HG03571 (cell line): Measurements from ENCODE around the gene DDR2.
"Not testable (repeated sequence)": the region's sequence is repeated elsewhere in the genome, so short reads cannot be mapped to it uniquely, and the experiment has no call there.

Experiments used
- ATAC-seq: cut with Tn5 transposase; IDR thresholded peaks from one replicate; pipeline ENCODE4 v1.9.1; 2021; ENCODE audit not compliant: unreplicated experiment

Gene DDR2

DNA sequence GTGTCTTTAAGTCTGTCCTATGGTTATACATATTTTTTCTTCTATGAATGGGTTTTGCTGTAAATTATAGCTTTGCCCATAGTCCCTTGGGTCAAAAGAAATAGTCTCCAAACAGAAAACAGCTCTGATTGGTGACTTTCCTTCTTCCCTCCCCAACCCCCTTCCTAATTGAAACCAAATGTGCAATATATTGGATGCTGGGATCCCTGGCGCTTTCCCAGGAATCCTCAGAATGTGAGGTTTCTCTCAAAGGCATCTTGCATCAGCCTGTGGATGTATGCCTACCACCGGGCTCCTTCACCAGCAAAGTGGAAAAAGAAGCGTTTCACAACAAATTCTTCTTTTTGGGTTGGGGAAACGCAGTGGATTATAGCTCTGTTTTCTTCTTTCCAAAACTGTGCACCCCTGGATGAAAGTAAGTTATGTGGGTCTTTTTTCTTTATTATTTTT, at the start of gene DDR2:
DDR2 (plus strand) TSS at position 248 of the 450 bp plus-strand sequence. CDS start 86,600 bp downstream, outside the sequence.
- ATAC-seq = no peak

GRCh38 chr1:162582901-162583300, 49.4 kb upstream of the DDR2 start:
- not testable (repeated sequence) for ATAC-seq

DNA sequence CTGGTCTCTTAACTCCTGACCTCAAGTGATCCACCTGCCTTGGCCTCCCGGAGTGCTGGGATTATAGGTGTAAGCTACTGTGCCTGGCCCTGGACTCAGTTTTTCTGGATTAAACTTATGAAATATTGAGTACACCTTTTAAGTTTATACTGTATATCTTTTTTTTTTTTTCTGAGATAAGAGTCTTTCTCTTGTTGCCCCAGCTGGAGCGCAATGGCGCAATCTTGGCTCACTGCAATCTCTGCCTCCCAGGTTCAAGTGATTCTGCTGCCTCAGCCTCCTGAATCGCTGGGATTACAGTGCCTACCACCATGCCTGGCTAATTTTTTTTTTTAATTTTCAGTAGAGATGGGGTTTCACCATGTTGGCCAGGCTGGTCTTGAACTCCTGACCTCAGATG, 47.2 kb upstream of the DDR2 start:
- ATAC-seq = not testable (repeated sequence)

DNA sequence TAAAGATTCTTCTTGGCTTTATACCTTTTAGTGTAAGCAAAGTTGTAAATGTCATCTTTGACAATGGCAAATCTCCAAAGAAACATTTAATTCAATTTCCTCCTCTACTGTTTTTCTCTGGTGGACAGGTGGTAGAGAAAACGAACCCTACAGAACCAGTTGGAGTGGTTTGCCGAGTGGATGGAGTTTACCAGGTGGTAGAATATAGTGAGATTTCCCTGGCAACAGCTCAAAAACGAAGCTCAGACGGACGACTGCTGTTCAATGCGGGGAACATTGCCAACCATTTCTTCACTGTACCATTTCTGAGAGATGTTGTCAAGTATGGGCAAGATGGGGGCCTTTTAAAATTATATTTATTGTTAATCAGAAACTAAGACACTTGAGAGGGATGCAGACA, 44.9 kb upstream of the DDR2 start:
- ATAC-seq = no peak

DNA sequence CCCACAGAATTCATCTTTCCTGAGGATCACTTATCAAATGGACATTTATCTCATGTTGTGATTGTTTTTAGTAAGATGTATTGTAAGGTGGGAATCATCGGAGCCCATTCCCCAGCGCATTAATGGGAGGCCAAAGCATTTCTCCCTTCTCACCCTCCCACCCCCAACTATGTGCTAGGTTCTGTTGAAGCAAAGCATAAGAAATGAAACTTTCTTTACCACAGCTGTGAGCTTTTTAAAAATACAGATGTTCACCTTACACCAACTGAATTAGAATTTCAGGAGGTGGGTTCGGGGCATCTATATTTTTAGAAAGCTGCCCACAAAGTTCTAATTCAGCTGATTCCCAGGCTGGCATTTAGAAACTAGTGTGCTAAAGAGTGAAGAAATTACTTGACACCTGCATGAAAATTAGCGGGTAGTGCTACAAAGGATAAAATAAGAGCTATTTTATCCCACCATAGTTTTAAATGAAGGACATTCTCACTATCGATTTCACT, 44.5 kb upstream of the DDR2 start:
- no peak for ATAC-seq

DNA sequence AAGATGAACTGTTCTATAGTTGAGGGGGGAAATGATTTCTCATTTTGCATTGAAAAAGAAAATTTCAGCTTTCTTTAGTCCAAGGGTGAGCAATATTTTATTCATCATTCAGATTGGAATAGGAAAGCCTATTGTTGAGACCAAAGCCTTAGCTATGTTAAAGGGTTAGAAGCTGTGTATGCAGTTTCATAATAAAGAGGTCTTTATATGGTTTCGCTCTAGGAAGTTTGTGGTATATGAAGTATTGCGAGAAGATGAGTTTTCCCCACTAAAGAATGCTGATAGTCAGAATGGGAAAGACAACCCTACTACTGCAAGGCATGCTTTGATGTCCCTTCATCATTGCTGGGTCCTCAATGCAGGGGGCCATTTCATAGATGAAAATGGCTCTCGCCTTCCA, 42.2 kb upstream of the DDR2 start:
- no peak for ATAC-seq

DNA sequence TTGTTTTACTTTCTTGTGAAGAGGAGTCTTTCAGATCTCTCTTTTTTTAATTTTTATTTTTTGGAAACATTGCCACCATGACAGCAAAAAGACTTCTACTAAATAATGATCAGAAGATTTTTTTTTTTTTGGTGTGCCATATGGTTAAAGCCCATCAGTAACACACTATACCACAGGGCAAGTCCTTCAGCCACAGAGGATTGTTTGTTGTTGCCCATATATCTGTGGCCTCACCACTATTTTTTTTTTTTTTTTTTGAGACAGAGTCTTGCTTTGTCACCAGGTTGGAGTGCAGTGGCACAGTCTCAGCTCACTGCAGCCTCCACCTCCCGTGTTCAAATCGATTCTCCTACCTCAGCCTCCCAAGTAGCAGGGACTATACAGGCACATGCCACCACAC, 41.6 kb upstream of the DDR2 start:
- ATAC-seq = no peak

DNA sequence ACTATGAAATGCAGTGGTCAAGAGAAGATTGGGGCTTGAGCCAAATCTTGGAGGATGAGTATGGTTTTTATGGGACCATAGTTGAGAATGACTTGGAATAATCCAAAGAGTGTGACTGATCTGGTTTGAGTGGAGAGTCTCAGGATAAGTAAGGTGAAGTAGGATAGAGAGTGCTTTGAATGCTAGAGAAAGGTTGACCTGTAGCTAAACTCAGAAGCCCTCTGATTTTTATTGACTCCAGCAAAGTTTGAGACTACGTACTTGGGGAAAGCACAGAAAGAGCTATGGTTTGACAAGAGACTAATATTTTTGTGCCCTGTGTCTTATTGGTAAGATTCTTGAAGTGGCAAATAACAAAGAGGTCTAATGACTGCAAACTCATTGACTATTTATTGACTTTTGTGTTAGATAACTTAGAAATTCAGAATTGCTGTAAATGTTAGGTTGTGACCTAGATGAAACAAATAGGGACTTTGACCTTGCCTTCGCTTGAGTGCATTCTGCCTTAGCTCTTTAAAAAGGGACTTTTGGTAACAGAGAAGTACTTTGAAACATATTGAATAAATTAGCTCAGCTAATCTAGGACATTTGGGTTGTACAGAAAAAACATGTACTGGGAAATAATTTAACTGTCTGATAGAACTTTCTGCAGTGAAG, 35.6 kb upstream of the DDR2 start:
- no peak for ATAC-seq

DNA sequence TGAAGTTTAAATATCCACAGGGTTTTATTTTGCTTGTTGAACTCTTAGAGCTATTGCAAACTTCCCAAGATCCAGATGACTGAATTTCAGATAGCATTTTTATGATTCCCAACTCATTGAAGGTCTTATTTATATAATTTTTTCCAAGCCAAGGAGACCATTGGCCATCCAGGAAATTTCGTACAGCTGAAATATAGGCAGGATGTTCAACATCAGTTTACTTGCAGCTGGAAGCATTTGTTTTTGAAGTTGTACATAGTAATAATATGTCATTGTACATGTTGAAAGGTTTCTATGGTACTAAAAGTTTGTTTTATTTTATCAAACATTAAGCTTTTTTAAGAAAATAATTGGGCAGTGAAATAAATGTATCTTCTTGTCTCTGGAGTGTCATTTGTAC, 32.8 kb upstream of the DDR2 start:
- ATAC-seq = no peak

DNA sequence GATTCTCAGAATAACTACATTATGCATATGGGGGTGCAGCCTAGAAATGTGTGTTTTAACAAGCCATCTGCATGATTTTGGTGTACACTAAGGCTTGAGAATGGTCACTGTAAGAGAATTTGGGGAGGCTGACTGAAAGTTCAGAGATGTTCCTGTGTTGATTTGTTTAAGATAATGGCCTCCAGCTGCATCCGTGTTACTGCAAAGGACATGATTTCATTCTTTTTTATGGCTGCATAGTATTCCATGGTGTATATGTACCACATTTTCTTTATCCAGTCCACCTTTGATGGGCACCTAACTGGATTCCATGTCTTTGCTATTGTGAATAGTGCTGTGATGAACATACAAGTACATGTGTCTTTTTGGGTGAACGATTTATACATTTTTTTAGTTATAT, 29.1 kb upstream of the DDR2 start:
- ATAC-seq = not testable (repeated sequence)

- no peak for ATAC-seq
These were observed 26.9 kb upstream of the DDR2 start for GRCh38 chr1:162605225-162605927.

GRCh38 chr1:162609306-162609705, 23.0 kb upstream of the DDR2 start:
- no peak for ATAC-seq

DNA sequence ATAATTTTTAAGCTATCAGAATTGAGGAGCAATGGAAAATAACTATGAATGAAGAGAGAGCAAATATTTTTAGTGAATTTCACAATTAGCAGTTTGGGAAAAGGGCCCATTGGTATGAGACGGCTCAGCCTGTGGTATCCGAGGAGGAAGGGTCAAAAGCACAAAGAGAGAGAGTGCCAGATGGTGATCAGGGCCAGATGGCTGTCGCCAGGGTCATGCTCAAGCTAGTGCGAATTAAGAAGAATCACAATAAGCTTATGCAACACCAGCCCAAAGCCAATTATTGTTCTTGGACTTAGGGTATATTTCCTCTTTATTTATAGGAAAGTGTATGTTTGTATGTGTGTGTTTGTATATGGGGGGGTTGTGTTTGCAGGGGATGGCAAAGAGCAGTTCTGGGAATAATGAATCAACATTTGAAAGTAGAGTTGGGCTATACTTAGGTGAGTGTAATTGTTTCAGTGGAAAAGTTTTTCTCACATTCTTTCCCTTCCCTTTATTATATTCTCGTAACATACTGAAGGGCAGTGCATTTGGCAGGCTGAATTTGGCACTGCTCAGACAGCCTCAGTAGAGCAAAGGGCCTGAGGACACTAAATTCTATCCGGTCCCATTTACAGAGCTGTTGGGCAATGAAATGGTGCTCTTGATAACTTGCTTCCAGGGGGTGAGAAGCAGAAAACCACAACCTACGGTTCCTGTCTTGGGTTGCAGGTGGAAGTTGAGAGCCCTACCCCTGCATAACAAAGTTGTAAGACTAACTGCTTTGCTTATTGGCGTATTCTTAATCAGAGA, 19.5 kb upstream of the DDR2 start:
- no peak for ATAC-seq

DNA sequence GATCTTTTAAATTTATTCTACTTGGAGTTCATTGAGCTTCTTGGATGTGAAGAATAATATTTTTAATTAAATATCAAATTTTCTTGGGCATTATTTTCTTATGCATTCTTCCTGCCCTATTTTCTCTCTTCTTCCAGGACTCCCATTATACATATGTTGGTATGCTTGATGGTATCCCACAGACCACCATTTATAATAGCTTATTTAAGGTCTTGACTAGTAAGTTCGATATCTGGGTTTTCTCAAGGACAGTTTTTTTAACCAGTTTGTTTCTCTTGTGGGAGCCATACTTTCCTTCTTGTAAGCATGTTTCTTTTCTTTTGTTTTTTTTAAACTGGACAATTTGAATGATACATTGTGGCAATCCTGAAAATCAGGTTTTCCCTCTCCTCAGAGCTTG, 15.4 kb upstream of the DDR2 start:
- ATAC-seq = no peak

DNA sequence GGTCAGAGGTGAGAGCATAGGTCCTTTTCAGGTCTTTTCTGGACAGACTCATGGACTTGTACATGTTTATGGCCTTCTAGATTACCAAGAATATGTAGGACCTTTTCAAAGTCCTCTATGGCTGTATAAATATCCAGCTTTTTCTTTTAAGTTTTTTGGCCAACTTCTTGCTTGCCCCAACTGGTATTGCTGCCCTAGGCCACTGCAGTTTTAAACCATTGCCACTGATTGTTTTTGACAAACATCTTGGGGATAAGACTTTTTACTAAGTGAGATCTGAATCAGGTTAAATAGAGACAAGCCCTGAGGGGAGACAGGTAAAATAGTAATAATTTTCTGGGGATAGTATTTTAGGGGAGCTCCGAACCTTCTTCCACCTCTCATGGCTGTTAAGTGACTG, 14.8 kb upstream of the DDR2 start:
- ATAC-seq = no peak

GRCh38 chr1:162619076-162619475, 13.2 kb upstream of the DDR2 start:
- ATAC-seq = no peak

GRCh38 chr1:162621256-162621655, 11.0 kb upstream of the DDR2 start:
- no peak for ATAC-seq

GRCh38 chr1:162625679-162626078, 6.6 kb upstream of the DDR2 start:
- ATAC-seq = no peak

GRCh38 chr1:162626094-162626493, 6.2 kb upstream of the DDR2 start:
- no peak for ATAC-seq

GRCh38 chr1:162626761-162627160, 5.5 kb upstream of the DDR2 start:
- ATAC-seq = no peak

GRCh38 chr1:162627662-162628296, 4.5 kb upstream of the DDR2 start:
- ATAC-seq = no peak
